SU-DHL-6 (cell line): ENCODE data around the gene PCMT1.

Experiments
- EZH2phosphoT487 ChIP-seq: fragments of 200-600 bp; sonication (generic), shearing (Covaris generic); conservative IDR thresholded peaks from 2 replicates; pipeline ENCODE4 v1.6.1; 2018; ENCODE audit warnings: mild to moderate bottlenecking, antibody characterized with exemption, low read length, moderate library complexity, mixed read lengths
- TF ChIP-seq, protein P1 (sequence below): fragments of 200-600 bp; sonication (generic); IDR thresholded peaks from one replicate; pipeline ENCODE4 v1.5.1; 2017; ENCODE audit warnings: antibody characterized with exemption, mild to moderate bottlenecking, low read length, moderate library complexity; ENCODE audit not compliant: insufficient read depth, poor library complexity, severe bottlenecking

GRCh38 chr6:149755300-149756260 lies 6.0 kb downstream of the PCMT1 start:
- TF ChIP-seq, protein P1, sequence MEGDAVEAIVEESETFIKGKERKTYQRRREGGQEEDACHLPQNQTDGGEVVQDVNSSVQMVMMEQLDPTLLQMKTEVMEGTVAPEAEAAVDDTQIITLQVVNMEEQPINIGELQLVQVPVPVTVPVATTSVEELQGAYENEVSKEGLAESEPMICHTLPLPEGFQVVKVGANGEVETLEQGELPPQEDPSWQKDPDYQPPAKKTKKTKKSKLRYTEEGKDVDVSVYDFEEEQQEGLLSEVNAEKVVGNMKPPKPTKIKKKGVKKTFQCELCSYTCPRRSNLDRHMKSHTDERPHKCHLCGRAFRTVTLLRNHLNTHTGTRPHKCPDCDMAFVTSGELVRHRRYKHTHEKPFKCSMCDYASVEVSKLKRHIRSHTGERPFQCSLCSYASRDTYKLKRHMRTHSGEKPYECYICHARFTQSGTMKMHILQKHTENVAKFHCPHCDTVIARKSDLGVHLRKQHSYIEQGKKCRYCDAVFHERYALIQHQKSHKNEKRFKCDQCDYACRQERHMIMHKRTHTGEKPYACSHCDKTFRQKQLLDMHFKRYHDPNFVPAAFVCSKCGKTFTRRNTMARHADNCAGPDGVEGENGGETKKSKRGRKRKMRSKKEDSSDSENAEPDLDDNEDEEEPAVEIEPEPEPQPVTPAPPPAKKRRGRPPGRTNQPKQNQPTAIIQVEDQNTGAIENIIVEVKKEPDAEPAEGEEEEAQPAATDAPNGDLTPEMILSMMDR: no peak
- no peak for TF ChIP-seq EZH2phosphoT487
